SK-N-SH (cell line): ENCODE measurements around the gene CD300H. TPM values are rescaled to one million over a fixed set of nuclear protein-coding genes. Genes with fewer than 3 reads are reported as not detected.

Experiments used
- CTCF ChIA-PET: fragments of 300-600, 350-600 bp; formaldehyde crosslinking; extraction: SDS; loops from one replicate; lab custom pipeline; 2021; lab: Yijun Ruan, JAX
- POLR2A ChIA-PET: fragments of 350-600 bp; sonication (Branson Sonifier 250); formaldehyde crosslinking; extraction: SDS; loops from one replicate; lab custom pipeline; 2020; ENCODE audit warnings: antibody characterized with exemption, inconsistent platforms; lab: Yijun Ruan, JAX
- DNase-seq: peaks from one replicate; pipeline ENCODE4 v3.0.0; 2012
- H2AFZ ChIP-seq: fragments of 200-600 bp; sonication (generic); 2 replicates; pipeline ENCODE4 v1.8.1; 2016; ENCODE audit warnings: antibody characterized with exemption, mild to moderate bottlenecking, low read depth
- H3F3A ChIP-seq: fragments of 200-600 bp; sonication (generic); replicated peaks from 2 replicates; pipeline ENCODE3; 2016; ENCODE audit warnings: antibody characterized with exemption, mild to moderate bottlenecking; ENCODE audit not compliant: insufficient read depth
- H3K27ac ChIP-seq, 2 experiments: fragments of 200-500 bp in 1 of 2; fragments of 200-600 bp in 1 of 2; sonication (Bioruptor generic) in 1 of 2; sonication (generic), shearing (Covaris generic) in 1 of 2; 2 replicates each; pipeline versions ENCODE4 v1.5.1 to v1.6.1; 2014 to 2016; ENCODE audit warnings: low read depth in 2 of 2, inconsistent platforms in 1 of 2, low read length in 1 of 2, mild to moderate bottlenecking in 1 of 2, mixed read lengths in 1 of 2
- H3K27me3 ChIP-seq: fragments of 200-600 bp; sonication (generic), shearing (Covaris generic); 2 replicates; pipeline ENCODE4 v1.6.1; 2016; ENCODE audit warnings: mixed run types; ENCODE audit not compliant: insufficient read depth
- H3K36me3 ChIP-seq, 2 experiments: fragments of 200-500 bp in 1 of 2; fragments of 200-600 bp in 1 of 2; sonication (Bioruptor generic) in 1 of 2; sonication (generic) in 1 of 2; replicated peaks in 1 of 2; 2 replicates each; pipeline versions ENCODE3 to v1.5.1; 2014 to 2016; ENCODE audit warnings: low read length in 1 of 2, mild to moderate bottlenecking in 1 of 2; ENCODE audit not compliant: insufficient read depth in 2 of 2, control insufficient read depth in 1 of 2
- H3K4me1 ChIP-seq, 2 experiments: fragments of 200-500 bp in 1 of 2; fragments of 200-600 bp in 1 of 2; sonication (Bioruptor generic) in 1 of 2; sonication (generic), shearing (Covaris generic) in 1 of 2; 2 replicates each; pipeline versions ENCODE4 v1.5.1 to v1.6.1; 2014 to 2016; ENCODE audit warnings: low read depth in 1 of 2, low read length in 1 of 2, mixed run types in 1 of 2; ENCODE audit not compliant: insufficient read depth in 2 of 2, control insufficient read depth in 1 of 2
- H3K4me2 ChIP-seq: fragments of 200-600 bp; sonication (generic), shearing (Covaris generic); 2 replicates; pipeline ENCODE4 v1.6.1; 2017; ENCODE audit warnings: mixed run types
- H3K4me3 ChIP-seq, 2 experiments: fragments of 200-500 bp in 1 of 2; fragments of 200-600 bp in 1 of 2; sonication (Bioruptor generic) in 1 of 2; sonication (generic), shearing (Covaris generic) in 1 of 2; 2 replicates each; pipeline versions ENCODE4 v1.5.1 to v1.8.1; 2014 to 2016; ENCODE audit warnings: low read depth in 2 of 2, inconsistent platforms in 1 of 2, low read length in 1 of 2, mild to moderate bottlenecking in 1 of 2, mixed read lengths in 1 of 2, moderate library complexity in 1 of 2
- H3K79me2 ChIP-seq: fragments of 200-600 bp; sonication (generic); 2 replicates; pipeline ENCODE4 v1.8.1; 2017; ENCODE audit warnings: mild to moderate bottlenecking; ENCODE audit not compliant: insufficient read depth
- H3K9ac ChIP-seq: fragments of 200-600 bp; sonication (generic); 2 replicates; pipeline ENCODE4 v1.6.1; 2017; ENCODE audit warnings: mixed run types
- H3K9me2 ChIP-seq: fragments of 200-600 bp; sonication (generic); 2 replicates; pipeline ENCODE4 v1.6.1; 2017; ENCODE audit warnings: mixed run types
- H3K9me3 ChIP-seq: fragments of 200-600 bp; sonication (generic); 2 replicates; pipeline ENCODE4 v1.6.1; 2017; ENCODE audit warnings: mixed run types, mild to moderate bottlenecking, moderate library complexity
- H4K20me1 ChIP-seq: fragments of 200-600 bp; sonication (generic); 2 replicates; pipeline ENCODE4 v1.6.1; 2017; ENCODE audit warnings: mild to moderate bottlenecking, mixed run types; ENCODE audit not compliant: insufficient read depth
- CHD2 ChIP-seq: fragments of 150-350 bp; IDR thresholded peaks from 2 replicates; pipeline ENCODE4 v1.6.1; 2018; ENCODE audit warnings: low read length; ENCODE audit not compliant: partially characterized antibody
- GABPA ChIP-seq: IDR thresholded peaks from 2 replicates; pipeline ENCODE4 v1.4.0; 2012; ENCODE audit warnings: low read depth, mild to moderate bottlenecking
- GATA2 ChIP-seq: sonication (generic); formaldehyde crosslinking; IDR thresholded peaks from 2 replicates; pipeline ENCODE4 v1.5.0; 2020; ENCODE audit warnings: mild to moderate bottlenecking, missing genetic modification reagents
- JUND ChIP-seq: IDR thresholded peaks from 2 replicates; pipeline ENCODE4 v1.4.0; 2012
- MEF2A ChIP-seq: IDR thresholded peaks from 2 replicates; pipeline ENCODE4 v1.4.0; 2012; ENCODE audit warnings: low read depth, borderline replicate concordance
- MXI1 ChIP-seq: IDR thresholded peaks from 2 replicates; pipeline ENCODE4 v1.6.1; 2012; ENCODE audit warnings: mild to moderate bottlenecking, low read depth, low read length, improper control_type of control experiment
- NRF1 ChIP-seq: IDR thresholded peaks from 2 replicates; pipeline ENCODE4 v1.6.1; 2012; ENCODE audit warnings: low read depth, mild to moderate bottlenecking, low read length
- POLR2AphosphoS5 ChIP-seq: IDR thresholded peaks from 2 replicates; pipeline ENCODE4 v1.6.1; 2012; ENCODE audit warnings: low read depth, low read length
- RAD21 ChIP-seq: IDR thresholded peaks from 2 replicates; pipeline ENCODE4 v1.6.1; 2012; ENCODE audit warnings: mild to moderate bottlenecking, low read length
- RCOR1 ChIP-seq: fragments of 150-350 bp; IDR thresholded peaks from 2 replicates; pipeline ENCODE4 v1.6.1; 2017; ENCODE audit warnings: antibody characterized with exemption, low read length
- RXRA ChIP-seq: IDR thresholded peaks from 2 replicates; pipeline ENCODE4 v1.4.0; 2012; ENCODE audit warnings: low read depth, mild to moderate bottlenecking, borderline replicate concordance
- TAF1 ChIP-seq: IDR thresholded peaks from 2 replicates; pipeline ENCODE4 v1.6.1; 2012; ENCODE audit warnings: low read depth, mild to moderate bottlenecking, low read length, moderate library complexity, borderline replicate concordance
- TCF12 ChIP-seq: IDR thresholded peaks from 2 replicates; pipeline ENCODE4 v1.4.0; 2012
- YY1 ChIP-seq: IDR thresholded peaks from 2 replicates; pipeline ENCODE4 v1.4.0; 2012; ENCODE audit warnings: low read depth, mild to moderate bottlenecking
- WGBS: methylation state at CpG from one replicate; pipeline ENCODE4 v1.1.6; 2017; ENCODE audit warnings: low lambda C conversion rate; 5-methylcytosine and 5-hydroxymethylcytosine counted together
- polyA plus RNA-seq, 3 experiments: library from polyadenylated mRNA; depleted of rRNA; stranded (reverse); fragments of >200 nt; gene quantifications; 2 replicates each; pipeline ENCODE4 v1.2.3, GENCODE V29; 2012
- TF ChIP-seq, protein P1 (sequence below): fragments of 150-350 bp; IDR thresholded peaks from 2 replicates; pipeline ENCODE4 v1.6.1; 2016; ENCODE audit warnings: mild to moderate bottlenecking, low read depth, low read length
- TF ChIP-seq, protein P2 (sequence below): IDR thresholded peaks from 2 replicates; pipeline ENCODE4 v1.4.0; 2012; ENCODE audit warnings: low read depth, borderline replicate concordance

Gene CD300H
- polyA plus RNA-seq, 1 of the 3 experiments (the other 2 are of a cell fraction): not detected

DNA sequence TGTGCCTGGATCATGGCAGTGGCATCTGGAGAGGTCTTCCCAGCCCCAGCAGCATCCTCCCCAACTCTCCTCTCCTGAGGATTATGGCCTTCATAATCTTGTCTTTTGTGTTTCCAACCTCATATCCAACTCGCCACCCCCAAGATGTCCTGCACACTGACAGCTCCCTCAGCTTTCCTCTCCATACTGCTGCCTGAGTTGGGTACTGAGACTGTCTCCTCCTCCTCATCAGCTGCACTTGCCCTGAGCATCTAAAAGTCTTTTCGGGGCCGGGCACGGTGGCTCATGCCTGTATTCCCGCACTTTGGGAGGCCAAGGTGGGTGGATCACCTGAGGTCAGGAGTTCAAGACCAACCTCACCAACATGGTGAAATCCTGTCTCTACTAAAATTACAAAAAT is 38.1 kb downstream of the CD300H start:
- ChIA-PET POLR2A (no interaction called here), CTCF (interaction anchor here (1.0 to 4.2 kb wide), 7 partner anchors 36 to 330 kb away, joined by 3 to 23 read pairs (median 5); partner anchors contain the start of gene CD300H)
- TF ChIP-seq TCF12 (no peak), NRF1 (no peak), POLR2AphosphoS5 (no peak), JUND (no peak), MEF2A (no peak), MXI1 (no peak)
- TF ChIP-seq, protein P1, sequence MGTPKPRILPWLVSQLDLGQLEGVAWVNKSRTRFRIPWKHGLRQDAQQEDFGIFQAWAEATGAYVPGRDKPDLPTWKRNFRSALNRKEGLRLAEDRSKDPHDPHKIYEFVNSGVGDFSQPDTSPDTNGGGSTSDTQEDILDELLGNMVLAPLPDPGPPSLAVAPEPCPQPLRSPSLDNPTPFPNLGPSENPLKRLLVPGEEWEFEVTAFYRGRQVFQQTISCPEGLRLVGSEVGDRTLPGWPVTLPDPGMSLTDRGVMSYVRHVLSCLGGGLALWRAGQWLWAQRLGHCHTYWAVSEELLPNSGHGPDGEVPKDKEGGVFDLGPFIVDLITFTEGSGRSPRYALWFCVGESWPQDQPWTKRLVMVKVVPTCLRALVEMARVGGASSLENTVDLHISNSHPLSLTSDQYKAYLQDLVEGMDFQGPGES: no peak
- Histone ChIP-seq H3K4me1 (no peaks in the 10 kb centered on the region), H3K9me2 (no peaks in the 10 kb centered on the region), H3K36me3 (no peaks in the 10 kb centered on the region), H3K79me2 (no peaks in the 10 kb centered on the region), H3K27me3 (no peaks in the 10 kb centered on the region), H3K9ac (no peak overlapping the region), H3K4me2 (no peak overlapping the region), H2AFZ (no peak overlapping the region), H4K20me1 (no peaks in the 10 kb centered on the region), H3K9me3 (no peaks in the 10 kb centered on the region), H3K27ac (no peak overlapping the region), H3F3A (no peaks in the 10 kb centered on the region), H3K4me3 (no peak overlapping the region)
- DNase-seq: no peak
- WGBS: 0% methylated on average over 5 of the region's 5 CpGs

DNA sequence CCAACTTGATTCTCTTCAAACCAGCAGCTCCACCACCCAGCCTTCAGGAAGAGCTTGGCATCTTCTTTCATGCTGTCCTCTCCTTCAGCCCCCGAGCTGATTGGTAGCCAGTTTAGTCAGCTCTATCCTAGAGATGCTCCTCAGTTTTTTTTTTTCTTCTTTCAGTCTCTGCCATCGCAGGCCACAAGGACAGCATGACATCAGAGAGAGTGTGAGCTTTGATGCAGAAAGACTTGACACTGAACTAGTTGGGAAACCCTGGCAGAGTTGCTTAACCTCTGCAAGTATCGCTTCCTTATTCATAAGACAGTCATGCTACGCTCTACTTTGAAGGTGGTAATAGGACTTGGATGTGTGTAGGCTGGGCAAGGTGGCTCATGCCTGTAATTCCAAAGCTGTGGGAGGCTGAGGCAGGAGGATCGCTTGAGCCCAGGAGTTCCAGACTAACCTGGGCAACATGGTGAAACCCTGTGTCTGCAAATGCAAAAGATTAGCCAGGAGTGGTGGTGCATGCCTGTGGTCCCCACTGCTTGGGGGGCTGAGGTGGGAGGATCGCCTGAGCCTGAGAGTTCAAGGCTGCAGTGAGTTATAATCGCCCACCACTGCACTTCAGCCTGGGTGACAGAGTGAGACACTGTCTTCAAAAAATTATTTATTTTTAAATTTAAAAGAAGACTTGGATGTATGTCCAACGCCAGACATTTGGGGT is 38.7 kb downstream of the CD300H start:
- Histone ChIP-seq H3K79me2 (no peaks in the 10 kb centered on the region), H3K9me3 (no peaks in the 10 kb centered on the region), H3F3A (no peaks in the 10 kb centered on the region), H3K27me3 (no peaks in the 10 kb centered on the region), H2AFZ (no peak overlapping the region), H3K4me3 (no peak overlapping the region), H3K9me2 (no peaks in the 10 kb centered on the region), H3K36me3 (no peaks in the 10 kb centered on the region), H3K4me1 (no peaks in the 10 kb centered on the region), H3K9ac (no peak overlapping the region), H4K20me1 (no peaks in the 10 kb centered on the region), H3K4me2 (no peak overlapping the region), H3K27ac (no peak overlapping the region)
- POLR2A ChIA-PET: no interaction called here
- CTCF ChIA-PET: interaction anchor here (1.4 to 3.1 kb wide), 4 partner anchors 35 to 149 kb away, joined by 3 to 14 read pairs (median 6); partner anchors contain the start of gene CD300H
- DNase-seq: no peak
- no peak for TF ChIP-seq RXRA
- TF ChIP-seq GABPA: no peak
- no peak for TF ChIP-seq RAD21
- TF ChIP-seq GATA2 (CRISPR knock-in tag): no peak
- WGBS: 12% methylated on average over 8 of the region's 8 CpGs

DNA sequence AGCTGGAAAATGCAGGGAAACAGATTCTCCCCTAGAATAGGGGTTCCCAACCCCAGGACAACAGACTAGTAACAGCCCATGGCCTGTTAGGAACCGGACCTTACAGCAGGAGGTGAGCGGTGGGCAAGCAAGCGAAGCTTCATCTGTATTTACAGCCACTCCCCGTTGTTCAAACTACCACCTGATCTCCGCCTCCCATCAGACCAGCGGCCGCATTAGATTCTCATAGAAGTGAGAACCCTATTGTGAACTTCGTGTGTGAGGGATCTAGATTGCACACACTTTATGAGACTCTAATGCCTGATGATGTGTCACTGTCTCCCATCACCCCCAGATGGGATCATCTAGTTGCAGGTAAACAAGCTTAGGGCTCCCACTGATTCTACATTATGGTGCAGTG is 39.6 kb downstream of the CD300H start:
- Histone ChIP-seq H3K9me2 (no peaks in the 10 kb centered on the region), H2AFZ (no peak overlapping the region), H3K4me3 (no peak overlapping the region), H3K27ac (no peak overlapping the region), H3K4me2 (no peak overlapping the region), H3K79me2 (no peaks in the 10 kb centered on the region), H3F3A (no peaks in the 10 kb centered on the region), H3K36me3 (no peaks in the 10 kb centered on the region), H3K27me3 (no peaks in the 10 kb centered on the region), H3K9ac (no peak overlapping the region), H4K20me1 (no peaks in the 10 kb centered on the region), H3K4me1 (no peaks in the 10 kb centered on the region), H3K9me3 (no peaks in the 10 kb centered on the region)
- WGBS: 46% methylated on average over 8 of the region's 8 CpGs
- ChIA-PET CTCF (interaction anchor here (0.5 to 3.1 kb wide), 6 partner anchors 30 to 227 kb away, joined by 3 to 14 read pairs (median 4); partner anchors contain the start of gene CD300H), POLR2A (no interaction called here)
- TF ChIP-seq RCOR1: no peak
- TF ChIP-seq CHD2: no peak
- TF ChIP-seq, protein P1: no peak
- no peak for TF ChIP-seq RAD21
- TF ChIP-seq, protein P2, sequence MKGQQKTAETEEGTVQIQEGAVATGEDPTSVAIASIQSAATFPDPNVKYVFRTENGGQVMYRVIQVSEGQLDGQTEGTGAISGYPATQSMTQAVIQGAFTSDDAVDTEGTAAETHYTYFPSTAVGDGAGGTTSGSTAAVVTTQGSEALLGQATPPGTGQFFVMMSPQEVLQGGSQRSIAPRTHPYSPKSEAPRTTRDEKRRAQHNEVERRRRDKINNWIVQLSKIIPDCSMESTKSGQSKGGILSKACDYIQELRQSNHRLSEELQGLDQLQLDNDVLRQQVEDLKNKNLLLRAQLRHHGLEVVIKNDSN: no peak
- TF ChIP-seq TAF1: no peak
- TF ChIP-seq NRF1: no peak
- TF ChIP-seq YY1: no peak
- no peak for DNase-seq
